ENCODE measurements around the gene INSL6.

Gene INSL6

GRCh38 chr9:5185220-5185840 is at the start of gene INSL6:
Gene INSL6, minus strand, starts transcription at chr9:5185639. Its CDS starts 37 bp downstream, at chr9:5185602.
- in situ Hi-C loops (cut with HindIII; ENCODE audit: low sequenced_read_pairs), result loop anchor here (5.0 to 10.0 kb wide), 2 partner anchors 259 to 422 kb away; no protein-coding TSS in a partner anchor

GRCh38 chr9:5231212-5231611 is 45.8 kb upstream of the INSL6 start, which contains the start of gene INSL4:
Gene INSL4, plus strand, starts transcription at chr9:5231419. Its CDS starts 105 bp downstream, at chr9:5231524.
- in situ Hi-C loops (cut with HindIII; ENCODE audit: low sequenced_read_pairs), result loop anchor here (5.0 kb wide), 1 partner anchor 54 kb away; no protein-coding TSS in a partner anchor

- in situ Hi-C loops (cut with HindIII; ENCODE audit: low sequenced_read_pairs), result loop anchor here (5.0 kb wide), 1 partner anchor 53 kb away; no protein-coding TSS in a partner anchor
Measured at GRCh38 chr9:5230554-5230953, 45.1 kb upstream of the INSL6 start.

- in situ Hi-C loops (cut with HindIII; ENCODE audit: low sequenced_read_pairs), result no loop called here
Measured at GRCh38 chr9:5205071-5205470, 19.6 kb upstream of the INSL6 start.

- in situ Hi-C loops (cut with HindIII; ENCODE audit: low sequenced_read_pairs), result no loop called here
Measured at GRCh38 chr9:5195463-5195862, 10.0 kb upstream of the INSL6 start.

- in situ Hi-C loops (cut with HindIII; ENCODE audit: low sequenced_read_pairs), result no loop called here
Measured at GRCh38 chr9:5193345-5193744, 7.9 kb upstream of the INSL6 start.

GRCh38 chr9:5191985-5192384 is 6.5 kb upstream of the INSL6 start:
- in situ Hi-C loops (cut with HindIII; ENCODE audit: low sequenced_read_pairs), result no loop called here

GRCh38 chr9:5188060-5188984 is 2.9 kb upstream of the INSL6 start:
- in situ Hi-C loops (cut with HindIII; ENCODE audit: low sequenced_read_pairs), result loop anchor here (5.0 to 10.0 kb wide), 2 partner anchors 256 to 419 kb away; no protein-coding TSS in a partner anchor

- in situ Hi-C loops (cut with HindIII; ENCODE audit: low sequenced_read_pairs), result loop anchor here (5.0 to 10.0 kb wide), 2 partner anchors 258 to 421 kb away; no protein-coding TSS in a partner anchor
Measured at GRCh38 chr9:5186416-5187169, 1.2 kb upstream of the INSL6 start.

- in situ Hi-C loops (cut with HindIII; ENCODE audit: low sequenced_read_pairs), result loop anchor here (5.0 to 10.0 kb wide), 2 partner anchors 260 to 423 kb away; no protein-coding TSS in a partner anchor
Measured at GRCh38 chr9:5184776-5185175, 663 bp downstream of the INSL6 start.

- in situ Hi-C loops (cut with HindIII; ENCODE audit: low sequenced_read_pairs), result loop anchor here (10.0 kb wide), 1 partner anchor 264 kb away; no protein-coding TSS in a partner anchor
Measured at GRCh38 chr9:5180631-5181030, 4.8 kb downstream of the INSL6 start.

GRCh38 chr9:5178126-5178805 is 7.2 kb downstream of the INSL6 start:
- in situ Hi-C loops (cut with HindIII; ENCODE audit: low sequenced_read_pairs), result loop anchor here (5.0 kb wide), 1 partner anchor 54 kb away; the partner anchor contains the start of gene INSL4

- in situ Hi-C loops (cut with HindIII; ENCODE audit: low sequenced_read_pairs), result no loop called here
Measured at GRCh38 chr9:5146241-5146640, 39.2 kb downstream of the INSL6 start.

GRCh38 chr9:5144217-5144616 is 41.2 kb downstream of the INSL6 start:
- in situ Hi-C loops (cut with HindIII; ENCODE audit: low sequenced_read_pairs), result no loop called here

- in situ Hi-C loops (cut with HindIII; ENCODE audit: low sequenced_read_pairs), result no loop called here
Measured at GRCh38 chr9:5140151-5140550, 45.3 kb downstream of the INSL6 start.

- in situ Hi-C loops (cut with HindIII; ENCODE audit: low sequenced_read_pairs), result no loop called here
Measured at GRCh38 chr9:5122516-5122915, 62.9 kb downstream of the INSL6 start.

- in situ Hi-C loops (cut with HindIII; ENCODE audit: low sequenced_read_pairs), result no loop called here
Measured at GRCh38 chr9:5122116-5122515, 63.3 kb downstream of the INSL6 start.

GRCh38 chr9:5113994-5114748 is 71.3 kb downstream of the INSL6 start:
- in situ Hi-C loops (cut with HindIII; ENCODE audit: low sequenced_read_pairs), result no loop called here

All from endothelial cell of hepatic sinusoid (primary cell).